Activated CD8-positive, alpha-beta T cell treated with anti-CD3 and anti-CD28 coated beads for 36 hours (primary cell): ENCODE results near the gene BRME1. TPM values are rescaled to one million over a fixed set of nuclear protein-coding genes. Genes with fewer than 3 reads are reported as not detected.

Experiments used
- ATAC-seq: fragments of 200-7000 bp; cut with Tn5 transposase; one replicate; pipeline ENCODE4 v1.10.0; 2021; ENCODE audit warnings: mild to moderate bottlenecking, moderate library complexity
- CTCF ChIA-PET: fragments of 350-600 bp; sonication (Branson Sonifier 250); formaldehyde crosslinking; loops from one replicate; lab custom pipeline; 2021; ENCODE audit warnings: antibody characterized with exemption; lab: Charles Lee
- POLR2A ChIA-PET: fragments of 350-600 bp; sonication (Branson Sonifier 250); formaldehyde crosslinking; loops from one replicate; lab custom pipeline; 2021; ENCODE audit warnings: antibody characterized with exemption; lab: Charles Lee
- DNase-seq: peaks from one replicate; pipeline ENCODE4 v3.0.0-alpha.2; 2020
- H3K27ac Mint-ChIP-seq: one replicate; pipeline ENCODE4 v1.8.0; 2021; ENCODE audit warnings: mild to moderate bottlenecking, mixed read lengths
- H3K27me3 Mint-ChIP-seq: one replicate; pipeline ENCODE4 v1.8.0; 2021; ENCODE audit warnings: mixed read lengths
- H3K36me3 Mint-ChIP-seq: one replicate; pipeline ENCODE4 v1.8.0; 2021; ENCODE audit warnings: low read depth, mixed read lengths
- H3K4me1 Mint-ChIP-seq: one replicate; pipeline ENCODE4 v1.8.0; 2021; ENCODE audit warnings: low read depth, mixed read lengths
- H3K4me3 Mint-ChIP-seq: one replicate; pipeline ENCODE4 v1.8.0; 2021; ENCODE audit warnings: mild to moderate bottlenecking, moderate library complexity, mixed read lengths
- H3K9me3 Mint-ChIP-seq: one replicate; pipeline ENCODE4 v1.8.0; 2021; ENCODE audit warnings: mixed read lengths
- intact Hi-C: fragments of 100-400 bp; cut with micrococcal nuclease; formaldehyde crosslinking; loops from one replicate; pipeline ENCODE4 v1.10.0; 2022
- total RNA-seq, 2 experiments: library from RNA; stranded (reverse); gene quantifications; one replicate each; pipeline ENCODE4 v1.2.3, GENCODE V29; 2021
- TF ChIP-seq, protein P1 (sequence below): fragments of 200-600 bp; IDR thresholded peaks from one replicate; pipeline ENCODE4 v1.8.0; 2022; ENCODE audit warnings: antibody characterized with exemption, mild to moderate bottlenecking

The BRME1 gene
- total RNA-seq, 2 experiments from 2014 or later = 3.6 to 5.2 TPM

- POLR2A ChIA-PET = interaction anchor here (0.9 to 1.3 kb wide), 3 partner anchors 23 to 107 kb away, joined by 3 to 4 read pairs (median 3); partner anchors contain the start of genes BRME1 and CC2D1A
- no peaks in the 10 kb centered on the region for H3K36me3 Mint-ChIP-seq
- peak overlapping the region; percentile 75 for H3K27ac Mint-ChIP-seq
- no peaks in the 10 kb centered on the region for H3K27me3 Mint-ChIP-seq
- H3K4me3 Mint-ChIP-seq = no peak overlapping the region
- TF ChIP-seq, protein P1, sequence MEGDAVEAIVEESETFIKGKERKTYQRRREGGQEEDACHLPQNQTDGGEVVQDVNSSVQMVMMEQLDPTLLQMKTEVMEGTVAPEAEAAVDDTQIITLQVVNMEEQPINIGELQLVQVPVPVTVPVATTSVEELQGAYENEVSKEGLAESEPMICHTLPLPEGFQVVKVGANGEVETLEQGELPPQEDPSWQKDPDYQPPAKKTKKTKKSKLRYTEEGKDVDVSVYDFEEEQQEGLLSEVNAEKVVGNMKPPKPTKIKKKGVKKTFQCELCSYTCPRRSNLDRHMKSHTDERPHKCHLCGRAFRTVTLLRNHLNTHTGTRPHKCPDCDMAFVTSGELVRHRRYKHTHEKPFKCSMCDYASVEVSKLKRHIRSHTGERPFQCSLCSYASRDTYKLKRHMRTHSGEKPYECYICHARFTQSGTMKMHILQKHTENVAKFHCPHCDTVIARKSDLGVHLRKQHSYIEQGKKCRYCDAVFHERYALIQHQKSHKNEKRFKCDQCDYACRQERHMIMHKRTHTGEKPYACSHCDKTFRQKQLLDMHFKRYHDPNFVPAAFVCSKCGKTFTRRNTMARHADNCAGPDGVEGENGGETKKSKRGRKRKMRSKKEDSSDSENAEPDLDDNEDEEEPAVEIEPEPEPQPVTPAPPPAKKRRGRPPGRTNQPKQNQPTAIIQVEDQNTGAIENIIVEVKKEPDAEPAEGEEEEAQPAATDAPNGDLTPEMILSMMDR = no peak
- no peak for DNase-seq
- H3K9me3 Mint-ChIP-seq = no peaks in the 10 kb centered on the region
- CTCF ChIA-PET = interaction anchor here (0.9 to 6.2 kb wide), 9 partner anchors 20 to 254 kb away, joined by 3 to 76 read pairs (median 7); partner anchors contain the start of genes ASF1B, IL27RA and MISP3
- peaks cover 46% of the 10 kb centered on the region for H3K4me1 Mint-ChIP-seq
- intact Hi-C loops = loop anchor here (10.0 kb wide), 1 partner anchor 152 kb away; the partner anchor contains the start of gene IL27RA
- ATAC-seq = no peak
Measured at GRCh38 chr19:13882419-13882795, 23.5 kb downstream of the BRME1 start.

DNA sequence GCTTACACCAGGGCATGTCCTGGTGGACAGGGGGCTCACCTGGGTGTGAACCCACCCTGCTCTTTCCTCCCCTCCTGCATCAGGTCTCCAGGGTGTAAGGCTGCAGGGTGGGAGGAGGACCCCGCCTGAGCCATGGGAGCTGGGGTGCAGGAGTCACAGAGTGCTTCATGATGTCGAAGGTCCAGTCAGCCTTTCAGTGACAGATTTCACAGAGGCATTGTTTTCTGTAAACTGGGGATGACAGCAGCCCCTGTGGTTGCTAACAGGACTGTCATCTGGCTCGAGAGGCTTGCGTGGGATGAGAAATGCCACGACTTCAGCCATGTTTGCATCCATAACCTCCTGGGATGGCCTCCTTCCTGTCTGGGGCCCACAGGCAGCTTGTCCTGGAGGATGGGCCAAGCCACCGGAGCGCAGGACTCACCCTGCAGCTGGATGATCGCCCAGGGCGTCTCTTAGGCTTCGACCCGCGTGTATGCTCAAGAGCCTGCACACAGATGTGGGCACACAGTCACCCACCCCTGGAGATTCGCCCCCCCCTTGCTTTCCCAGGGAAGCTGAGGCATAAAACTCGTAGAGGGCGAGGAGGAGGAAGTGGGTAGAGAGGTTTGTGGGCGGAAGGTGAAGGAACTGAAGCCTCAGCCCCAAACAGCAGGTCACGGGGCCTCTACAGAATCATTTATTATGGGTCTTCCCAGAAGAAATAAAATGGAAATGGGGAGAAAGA, 24.1 kb downstream of the BRME1 start:
- intact Hi-C loops = loop anchor here (2.0 to 10.0 kb wide), 2 partner anchors 153 to 193 kb away; partner anchors contain the start of gene IL27RA
- Mint-ChIP-seq H3K4me3 (peak overlapping the region; percentile 39), H3K4me1 (peaks cover 43% of the 10 kb centered on the region), H3K27me3 (no peaks in the 10 kb centered on the region), H3K9me3 (no peaks in the 10 kb centered on the region), H3K36me3 (no peaks in the 10 kb centered on the region), H3K27ac (peak overlapping the region; percentile 75)
- TF ChIP-seq, protein P1 = no peak
- ChIA-PET POLR2A (interaction anchor here (0.9 to 1.7 kb wide), 4 partner anchors 24 to 107 kb away, joined by 3 to 4 read pairs (median 4); partner anchors contain the start of genes BRME1 and CC2D1A), CTCF (interaction anchor here (0.9 to 6.2 kb wide), 10 partner anchors 20 to 254 kb away, joined by 3 to 76 read pairs (median 6); partner anchors contain the start of genes ASF1B, IL27RA and MISP3)
- DNase-seq (peak; percentile 70), ATAC-seq (peak; percentile 32)

- POLR2A ChIA-PET = interaction anchor here (0.8 to 1.7 kb wide), 7 partner anchors 10 to 188 kb away, joined by 3 to 5 read pairs (median 3); partner anchors contain the start of genes BRME1, CC2D1A and RFX1
- TF ChIP-seq, protein P1 = no peak
- ATAC-seq = no peak
- Mint-ChIP-seq H3K9me3 (no peaks in the 10 kb centered on the region), H3K36me3 (no peaks in the 10 kb centered on the region), H3K4me1 (peaks cover 41% of the 10 kb centered on the region), H3K27me3 (no peaks in the 10 kb centered on the region), H3K4me3 (peak overlapping the region; percentile 39), H3K27ac (peak overlapping the region; percentile 75)
- intact Hi-C loops = loop anchor here (2.0 to 10.0 kb wide), 2 partner anchors 154 to 194 kb away; partner anchors contain the start of gene IL27RA
- DNase-seq = peak; percentile 40
- CTCF ChIA-PET = interaction anchor here (0.8 to 6.2 kb wide), 15 partner anchors 12 to 292 kb away, joined by 3 to 76 read pairs (median 5); partner anchors contain the start of genes ASF1B, IL27RA and MISP3
Measured at GRCh38 chr19:13881251-13881691, 24.6 kb downstream of the BRME1 start.

DNA sequence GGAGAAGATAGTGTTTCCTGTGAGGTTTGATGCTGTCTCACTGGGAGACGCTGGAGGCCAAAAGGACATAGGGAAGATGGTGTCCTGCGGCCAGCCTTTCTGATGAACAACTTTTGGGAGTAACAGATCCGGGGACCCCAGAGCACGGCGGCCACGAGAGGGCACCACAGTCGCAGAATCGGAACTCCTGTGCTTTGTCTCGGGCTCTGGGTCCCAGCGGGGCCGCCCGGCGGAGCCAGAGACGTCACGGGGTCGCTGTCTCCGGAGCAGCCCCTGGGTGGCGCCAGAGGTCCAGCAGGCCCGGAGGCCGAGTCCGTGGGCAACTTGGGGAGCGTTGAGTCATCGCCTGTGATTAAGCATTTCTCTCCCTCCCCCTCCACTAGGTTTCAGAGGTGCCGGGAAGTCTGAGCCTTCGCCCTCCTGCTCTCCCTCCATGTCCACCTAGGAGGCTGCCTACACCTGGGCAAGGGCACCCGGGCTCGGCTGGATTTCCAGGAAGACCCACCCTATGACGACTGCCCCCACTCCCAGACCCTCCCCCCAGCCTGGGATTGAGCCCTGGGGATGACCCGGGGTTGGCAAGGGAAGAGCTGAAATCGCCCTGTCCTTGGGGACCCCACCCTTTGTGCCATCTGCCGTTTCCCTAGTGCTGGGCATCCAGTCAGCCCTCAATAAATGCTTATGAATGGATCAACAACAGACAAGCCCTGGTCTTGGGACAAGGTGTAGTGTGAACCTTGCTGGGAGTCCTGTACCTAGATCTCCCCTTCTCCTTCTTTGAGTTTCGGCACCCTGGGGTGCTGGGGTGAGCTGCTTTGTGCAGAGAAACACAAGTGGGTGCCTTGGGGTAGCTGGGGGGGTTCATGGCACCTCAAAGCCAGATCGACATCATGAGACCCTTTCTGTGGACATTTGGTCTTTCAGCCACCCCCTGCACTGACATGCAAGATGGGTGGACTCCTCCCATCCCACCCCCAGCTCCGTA, 25.6 kb downstream of the BRME1 start:
- TF ChIP-seq, protein P1 = peak; percentile 99
- H3K27me3 Mint-ChIP-seq = no peaks in the 10 kb centered on the region
- H3K4me3 Mint-ChIP-seq = peak overlapping the region; percentile 47
- intact Hi-C loops = loop anchor here (2.0 to 10.0 kb wide), 2 partner anchors 154 to 194 kb away; partner anchors contain the start of gene IL27RA
- POLR2A ChIA-PET = interaction anchor here (0.5 to 1.7 kb wide), 12 partner anchors 11 to 324 kb away, joined by 3 to 5 read pairs (median 3); partner anchors contain the start of genes BRME1, CC2D1A and RFX1
- DNase-seq (peak; percentile 99), ATAC-seq (peak; percentile 96)
- CTCF ChIA-PET = interaction anchor here (0.5 to 6.2 kb wide), 25 partner anchors 13 to 291 kb away, joined by 3 to 76 read pairs (median 4); partner anchors contain the start of genes ASF1B, IL27RA and MISP3
- no peaks in the 10 kb centered on the region for H3K36me3 Mint-ChIP-seq
- H3K27ac Mint-ChIP-seq = peak overlapping the region; percentile 75
- H3K4me1 Mint-ChIP-seq = peaks cover 34% of the 10 kb centered on the region
- no peaks in the 10 kb centered on the region for H3K9me3 Mint-ChIP-seq
